Pancreas (tissue), 10 donors: ENCODE measurements around the gene LTBP1. TPM values are rescaled to one million over a fixed set of nuclear protein-coding genes. Genes with fewer than 3 reads are reported as not detected.

Experiments used
- ATAC-seq, 4 donors: fragments of 200-7000 bp; cut with Tn5 transposase; one replicate each; pipeline versions ENCODE4 v1.8.0 to v1.9.1; 2020; ENCODE audit warnings: mild to moderate bottlenecking in 4 of 4, moderate library complexity in 4 of 4
- DNase-seq, 6 donors: peaks; one replicate each; pipeline ENCODE4 v3.0.0-alpha.2; 2020
- FAIRE-seq: peaks from 2 replicates; lab custom pipeline; 2012; peaks lifted over from hg19 to GRCh38; lab: Jason Lieb, UNC
- H3K27ac ChIP-seq, 4 donors: fragments of 200-600 bp; sonication (generic); 1 replicate in 3 of 4; 2 replicates in 1 of 4; pipeline versions ENCODE4 v1.5.0 to v1.8.0; 2020
- H3K27me3 ChIP-seq, 4 donors: fragments of 200-600 bp; one replicate each; pipeline ENCODE4 v1.8.0; 2021
- H3K36me3 ChIP-seq, 3 donors: fragments of 200-600 bp; sonication (generic) in 1 of 3; one replicate each; pipeline versions ENCODE4 v1.5.0 to v1.8.0; 2020 to 2021
- H3K4me1 ChIP-seq, 3 donors: fragments of 200-600 bp; one replicate each; pipeline ENCODE4 v1.8.0; 2021
- H3K4me3 ChIP-seq, 4 donors: fragments of 200-600 bp; sonication (generic) in 2 of 4; one replicate each; pipeline versions ENCODE4 v1.5.0 to v1.8.0; 2020 to 2021
- H3K9me3 ChIP-seq, 4 donors: fragments of 200-600 bp; one replicate each; pipeline ENCODE4 v1.8.0; 2021
- WGBS, 2 donors: extraction: QIAGEN DNeasy Blood & Tissue Kit; methylation state at CpG; one replicate each; pipeline ENCODE4 v1.1.7; 2013; 5-methylcytosine and 5-hydroxymethylcytosine counted together
- intact Hi-C, 3 donors: fragments of 100-400 bp; cut with DNase I; formaldehyde crosslinking; loops; one replicate each; pipeline versions ENCODE4 v1.11.1 to v1.14.2; 2022
- polyA plus RNA-seq, 2 donors: library from polyadenylated mRNA; stranded (reverse); fragments of 200-250 nt; gene quantifications; one replicate each; pipeline ENCODE4 v1.2.3, GENCODE V29; 2013
- total RNA-seq, 6 donors: library from RNA; stranded (reverse); fragmentation: NEBNext Ultra II Directional in 4 of 6; extraction: Animal tissue kit (Norgen Biotek cat#: 25700) in 4 of 6; gene quantifications; one replicate each; pipeline versions ENCODE4 v1.2.1 to v1.2.4, GENCODE V29; 2021 to 2023
- TF ChIP-seq, protein P1 (sequence below), 4 donors: fragments of 200-600 bp; sonication (generic) in 3 of 4; IDR thresholded peaks; one replicate each; pipeline versions ENCODE4 v1.5.0 to v1.8.0; 2021; ENCODE audit warnings: antibody characterized with exemption in 4 of 4
- donor health status: healthy with polysubstance abuse.
- donor health status: DM: no; HTN: no; CAD: no; lungs with moderate emphysema.
- donor health status: DM: no; HTN: no; CAD: no.
- donor health status: control.
- donor health status: control.
- donor health status: Bipolar disorder and iron deficiency.
- donor health status: DM: yes; HTN: yes; CAD: no.
- donor health status: DM: no; HTN: no; CAD: no.
- donor health status: DM: no; HTN: no; CAD: no.
- donor health status: DM: yes; HTN: yes; CAD: no.

Gene LTBP1
- total and polyA plus RNA-seq, 8 donors, result 0.83 to 21.2 (median 2.6) TPM

DNA sequence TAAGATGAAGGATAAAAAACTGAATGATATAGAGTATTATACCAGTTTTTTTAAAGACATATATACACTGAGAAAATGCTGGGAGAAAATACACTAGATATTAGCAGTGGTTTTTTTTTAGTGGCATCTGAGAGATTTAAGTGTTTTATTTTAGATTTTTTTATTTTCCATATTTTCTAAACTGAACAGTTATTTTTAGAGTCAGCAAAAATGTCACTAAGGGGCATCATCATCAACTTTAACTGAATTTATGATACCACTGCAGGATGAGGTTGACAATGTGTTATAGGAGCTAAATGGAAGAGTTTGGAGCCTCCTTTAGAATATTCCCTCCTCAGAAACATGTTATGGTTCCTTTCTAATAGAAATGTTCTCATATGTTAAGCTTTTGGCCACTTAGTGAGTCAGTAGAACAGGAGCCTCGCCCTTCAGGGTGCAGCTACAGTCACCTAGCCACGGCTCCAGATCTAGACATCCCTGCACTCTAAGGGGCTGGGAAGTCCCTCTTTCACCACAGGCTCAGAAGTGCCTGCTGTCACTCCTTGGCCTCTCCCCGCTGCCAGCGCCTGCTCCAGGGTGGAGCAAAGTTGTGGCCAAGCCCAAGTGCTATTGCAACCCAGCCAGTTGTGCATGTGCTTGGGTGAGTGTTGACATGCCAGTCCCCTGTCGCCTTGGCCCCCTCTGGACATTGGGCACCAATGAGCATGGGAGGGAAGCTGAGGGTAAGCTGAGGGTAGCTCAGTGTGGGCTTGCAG lies 319.0 kb downstream of the LTBP1 start:
- Histone ChIP-seq H3K27ac (no peak overlapping the region), H3K36me3 (no peaks in the 10 kb centered on the region), H3K27me3 (no peaks in the 10 kb centered on the region), H3K9me3 (no peaks in the 10 kb centered on the region), H3K4me1 (no peaks in the 10 kb centered on the region), H3K4me3 (no peak overlapping the region)
- 95 to 96% methylated on average over 5 of the region's 5 CpGs for WGBS, 2 donors
- no peak for DNase-seq
- intact Hi-C loops, result no loop called here
- no peak for FAIRE-seq
- no peak for ATAC-seq
- TF ChIP-seq, protein P1, sequence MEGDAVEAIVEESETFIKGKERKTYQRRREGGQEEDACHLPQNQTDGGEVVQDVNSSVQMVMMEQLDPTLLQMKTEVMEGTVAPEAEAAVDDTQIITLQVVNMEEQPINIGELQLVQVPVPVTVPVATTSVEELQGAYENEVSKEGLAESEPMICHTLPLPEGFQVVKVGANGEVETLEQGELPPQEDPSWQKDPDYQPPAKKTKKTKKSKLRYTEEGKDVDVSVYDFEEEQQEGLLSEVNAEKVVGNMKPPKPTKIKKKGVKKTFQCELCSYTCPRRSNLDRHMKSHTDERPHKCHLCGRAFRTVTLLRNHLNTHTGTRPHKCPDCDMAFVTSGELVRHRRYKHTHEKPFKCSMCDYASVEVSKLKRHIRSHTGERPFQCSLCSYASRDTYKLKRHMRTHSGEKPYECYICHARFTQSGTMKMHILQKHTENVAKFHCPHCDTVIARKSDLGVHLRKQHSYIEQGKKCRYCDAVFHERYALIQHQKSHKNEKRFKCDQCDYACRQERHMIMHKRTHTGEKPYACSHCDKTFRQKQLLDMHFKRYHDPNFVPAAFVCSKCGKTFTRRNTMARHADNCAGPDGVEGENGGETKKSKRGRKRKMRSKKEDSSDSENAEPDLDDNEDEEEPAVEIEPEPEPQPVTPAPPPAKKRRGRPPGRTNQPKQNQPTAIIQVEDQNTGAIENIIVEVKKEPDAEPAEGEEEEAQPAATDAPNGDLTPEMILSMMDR (IDR thresholded peaks at IDR 0.05), result no peak

DNA sequence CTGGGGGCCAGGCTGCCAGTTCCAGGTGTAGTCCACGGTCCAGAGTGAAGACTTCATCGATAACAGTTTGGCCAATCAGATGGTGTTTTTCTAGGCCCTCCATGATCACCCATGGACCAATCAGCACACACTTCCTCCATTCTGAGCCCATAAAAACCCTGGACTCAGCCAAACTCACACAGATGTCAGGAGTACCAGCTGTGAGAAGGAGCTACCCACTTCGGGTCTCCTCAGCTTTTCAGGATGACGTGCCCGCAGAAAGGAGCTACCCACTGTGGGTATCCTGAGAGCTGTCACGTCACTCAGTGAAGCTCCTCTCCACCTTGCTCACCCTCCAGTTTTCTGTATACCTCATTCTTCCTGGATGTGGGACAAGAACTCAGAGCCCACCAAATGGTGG lies 319.7 kb downstream of the LTBP1 start:
- Histone ChIP-seq H3K4me3 (no peak overlapping the region), H3K27ac (no peak overlapping the region), H3K9me3 (no peaks in the 10 kb centered on the region), H3K4me1 (no peaks in the 10 kb centered on the region), H3K36me3 (no peaks in the 10 kb centered on the region), H3K27me3 (no peaks in the 10 kb centered on the region)
- ATAC-seq (no peak), DNase-seq (no peak), FAIRE-seq (no peak)
- 97 to 98% methylated on average over 6 of the region's 6 CpGs for WGBS, 2 donors
- intact Hi-C loops, result no loop called here
- TF ChIP-seq, protein P1 (IDR thresholded peaks at IDR 0.05), result no peak

DNA sequence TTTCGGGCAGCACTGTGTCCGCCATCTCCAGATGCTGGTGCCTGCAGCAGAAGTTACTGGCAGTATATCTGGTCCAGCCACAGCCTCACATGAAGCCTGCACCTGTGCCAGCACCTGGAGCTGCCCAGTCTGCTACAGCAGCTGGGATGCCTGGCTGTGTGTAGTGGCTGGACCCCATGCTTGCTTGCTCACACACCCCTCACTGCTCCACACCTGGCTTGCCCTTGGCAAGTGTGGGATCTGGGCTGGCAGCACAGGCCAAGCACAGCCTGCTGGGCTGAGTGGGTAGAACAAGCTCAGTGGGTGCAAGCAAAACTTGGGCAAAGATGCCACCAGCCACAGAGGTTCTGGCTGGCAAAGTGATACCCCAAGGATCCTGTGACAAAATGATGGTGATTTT lies 320.3 kb downstream of the LTBP1 start:
- intact Hi-C loops, result no loop called here
- FAIRE-seq, result no peak
- Histone ChIP-seq H3K27ac (no peak overlapping the region), H3K4me1 (no peaks in the 10 kb centered on the region), H3K4me3 (no peak overlapping the region), H3K36me3 (no peaks in the 10 kb centered on the region), H3K27me3 (no peaks in the 10 kb centered on the region), H3K9me3 (no peaks in the 10 kb centered on the region)
- TF ChIP-seq, protein P1 (IDR thresholded peaks at IDR 0.05), result no peak
- peak in 1 of 6 donors; percentile 33 for DNase-seq
- no peak for ATAC-seq
- WGBS, 2 donors, result 97 to 100% methylated on average over 2 of the region's 2 CpGs

DNA sequence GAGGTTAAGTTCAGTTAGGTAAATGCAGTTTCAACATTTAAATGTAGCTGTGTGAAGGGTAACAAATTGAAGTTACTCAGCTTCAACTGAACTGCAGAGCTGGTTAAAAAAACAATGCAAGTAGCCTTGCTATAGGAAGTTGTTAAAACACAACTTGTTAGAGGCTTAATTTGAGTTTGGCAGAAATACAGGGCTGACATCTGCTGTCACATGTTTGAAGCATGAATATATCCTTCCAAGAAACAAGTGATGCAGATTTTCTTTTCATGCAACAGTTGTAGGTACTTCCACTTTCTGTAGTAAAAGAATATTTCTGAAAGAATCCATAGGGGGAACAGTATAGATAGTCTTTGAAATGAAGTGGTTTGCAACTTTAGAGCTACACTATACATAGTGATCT lies 321.0 kb downstream of the LTBP1 start:
- Histone ChIP-seq H3K4me3 (no peak overlapping the region), H3K4me1 (no peaks in the 10 kb centered on the region), H3K27me3 (no peaks in the 10 kb centered on the region), H3K9me3 (no peaks in the 10 kb centered on the region), H3K27ac (no peak overlapping the region), H3K36me3 (no peaks in the 10 kb centered on the region)
- ATAC-seq, result no peak
- DNase-seq, result no peak
- intact Hi-C loops, result no loop called here
- TF ChIP-seq, protein P1 (IDR thresholded peaks at IDR 0.05), result no peak
- no peak for FAIRE-seq

DNA sequence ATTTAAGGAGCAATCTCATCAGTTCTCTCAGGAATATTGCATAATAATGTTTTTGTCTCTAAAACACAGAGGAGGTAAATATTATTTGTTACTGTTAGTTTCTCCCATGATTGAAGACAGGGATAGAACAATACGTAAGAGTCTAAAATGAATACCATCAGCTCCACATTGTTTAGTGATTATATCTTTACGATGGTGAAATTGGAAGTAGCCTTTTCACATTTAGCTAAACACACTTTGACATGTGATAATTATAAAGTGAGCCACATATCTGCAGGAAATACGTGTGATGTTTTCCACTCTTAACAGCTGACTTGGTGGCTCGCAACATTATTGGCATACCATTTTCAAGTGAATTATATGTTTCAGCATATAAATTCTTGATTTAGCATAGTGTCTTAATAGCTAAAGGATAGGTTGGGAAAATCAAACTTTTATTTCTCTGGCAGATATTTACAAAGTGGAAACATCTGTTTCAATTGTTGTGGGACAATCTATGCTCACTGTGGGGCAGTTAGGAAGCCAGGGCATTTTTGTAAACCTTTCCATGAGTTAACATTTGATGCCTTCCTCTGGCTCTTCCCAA lies 321.6 kb downstream of the LTBP1 start:
- Histone ChIP-seq H3K27me3 (no peaks in the 10 kb centered on the region), H3K4me1 (no peaks in the 10 kb centered on the region), H3K27ac (no peak overlapping the region), H3K4me3 (no peak overlapping the region), H3K36me3 (no peaks in the 10 kb centered on the region), H3K9me3 (no peaks in the 10 kb centered on the region)
- 73 to 74% methylated on average over 4 of the region's 4 CpGs for WGBS, 2 donors
- DNase-seq, result no peak
- FAIRE-seq, result no peak
- no peak for ATAC-seq
- intact Hi-C loops, result no loop called here
- TF ChIP-seq, protein P1 (IDR thresholded peaks at IDR 0.05), result no peak
